ENCODE measurements around the gene CREB3. TPM values are rescaled to one million over a fixed set of nuclear protein-coding genes. Genes with fewer than 3 reads are reported as not detected.

Gene CREB3
- total and polyA plus RNA-seq, 2 of the 4 experiments (the other 2 are of a cell fraction): 60.7 to 106 TPM

DNA sequence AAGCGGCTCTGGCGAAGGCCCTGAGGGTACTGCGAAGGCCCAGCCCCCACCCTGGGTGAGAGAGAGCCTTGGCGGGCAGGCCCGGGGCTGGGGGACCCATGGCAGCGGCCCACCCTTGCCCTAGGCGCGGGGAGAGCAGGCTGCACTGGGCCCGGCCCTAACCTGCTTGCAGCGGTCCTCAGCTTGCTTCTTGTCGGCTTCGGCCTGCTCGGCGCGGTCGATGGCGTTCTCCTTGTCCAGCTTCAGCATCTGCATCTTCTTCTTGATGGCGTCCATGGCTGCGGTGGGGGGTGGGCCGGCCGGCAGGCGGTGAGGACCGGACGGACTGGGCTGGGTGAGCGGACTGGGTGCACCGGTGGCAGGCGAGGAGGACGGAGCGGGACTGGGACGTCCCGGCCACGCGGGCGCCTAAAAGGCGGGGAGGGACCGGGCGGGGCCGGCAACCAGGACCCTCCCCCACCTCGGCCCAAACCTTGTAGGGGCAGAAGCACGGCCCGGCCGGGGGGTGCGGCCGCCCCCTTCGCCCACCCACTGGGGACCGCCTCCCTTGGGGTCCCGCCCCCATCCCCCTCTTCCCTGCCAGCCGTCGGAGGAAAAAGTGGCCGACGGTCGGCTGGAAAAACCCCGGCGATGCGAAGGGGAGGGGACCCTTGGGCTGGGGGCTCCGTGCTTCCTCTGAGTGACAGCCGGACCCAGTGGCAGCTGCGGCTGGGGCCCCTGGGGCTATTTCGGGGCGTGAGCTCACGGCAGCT is 42.7 kb upstream of the CREB3 start, which contains the start of gene TPM2 (continued):
- TF ChIP-seq NFE2L2 (IDR thresholded peaks at IDR 0.05; ENCODE audit: low read depth, low read length) (no peak), BHLHE40 (IDR thresholded peaks at IDR 0.05; ENCODE audit: low read depth, low read length) (no peak)

DNA sequence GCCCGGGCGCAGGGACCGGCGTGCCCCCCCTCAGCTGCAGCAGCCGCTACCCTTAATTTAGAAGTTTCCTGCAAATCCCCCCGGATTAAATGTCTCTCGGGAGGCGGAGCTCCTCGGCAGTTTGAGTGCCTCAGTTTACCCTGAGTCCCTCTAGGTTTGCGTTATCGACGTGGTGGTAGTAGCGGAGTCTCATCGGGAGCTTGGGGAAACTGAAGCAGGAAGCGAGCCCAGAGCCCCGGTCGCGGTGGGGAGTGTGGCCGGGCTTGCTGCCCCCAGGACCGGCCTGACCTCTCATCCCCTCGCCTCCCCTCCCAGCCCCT is 42.2 kb upstream of the CREB3 start:
- no peaks in the 10 kb centered on the region for H3K9me3 ChIP-seq (ENCODE audit: control insufficient read depth, insufficient read depth, low read length)
- dilution Hi-C loops (cut with HindIII; ENCODE audit: low sequenced_read_pairs, unreplicated experiment): no loop called here
- peaks cover 45% of the 10 kb centered on the region for H4K20me1 ChIP-seq (ENCODE audit: insufficient read depth, low read length)
- peak overlapping the region; percentile 93 for H3K18ac ChIP-seq (ENCODE audit: low read depth, low read length)
- H3K36me3 ChIP-seq (ENCODE audit: control insufficient read depth, insufficient read depth, low read length): peaks cover 28% of the 10 kb centered on the region
- peak; percentile 63 for DNase-seq
- peaks cover 21% of the 10 kb centered on the region for H3K4me1 ChIP-seq (ENCODE audit: control insufficient read depth, insufficient read depth, low read length)
- H3K27me3 ChIP-seq (ENCODE audit: control insufficient read depth, insufficient read depth, low read length): no peaks in the 10 kb centered on the region
- WGBS, 2 experiments (ENCODE audit: extremely low coverage in 2 of 2, insufficient read length in 1 of 2): 0% methylated on average over 5 of the region's 21 CpGs; no CpG with 5 or more reads in 1 of the 2 experiments
- H3K14ac ChIP-seq (replicated peaks; ENCODE audit: low read depth, low read length): peak overlapping the region; percentile 97
- H2AK9ac ChIP-seq (replicated peaks; ENCODE audit: low read depth, low read length, poor library complexity): peak overlapping the region; percentile 98
- no peak for TF ChIP-seq RFX5 (IDR thresholded peaks at IDR 0.05; ENCODE audit: low read depth, low read length)
- no peak for TF ChIP-seq MAZ (IDR thresholded peaks at IDR 0.05; ENCODE audit: borderline replicate concordance, low read depth, low read length)
- TF ChIP-seq ELK1 (IDR thresholded peaks at IDR 0.05; ENCODE audit: borderline replicate concordance, low read depth, low read length): no peak
- no peak for TF ChIP-seq MAFK (IDR thresholded peaks at IDR 0.05; ENCODE audit: low read depth, low read length)
- TF ChIP-seq CHD1 (IDR thresholded peaks at IDR 0.05; ENCODE audit: low read depth, low read length): no peak
- no peak for TF ChIP-seq MXI1 (IDR thresholded peaks at IDR 0.05; ENCODE audit: borderline replicate concordance, low read depth, low read length)
- TF ChIP-seq POLR2A (IDR thresholded peaks at IDR 0.05; ENCODE audit: low read depth, low read length): no peak
- no peak for TF ChIP-seq BHLHE40 (IDR thresholded peaks at IDR 0.05; ENCODE audit: low read depth, low read length)
- no peak for TF ChIP-seq FOS (IDR thresholded peaks at IDR 0.05; ENCODE audit: low read depth, low read length)
- TF ChIP-seq SMC3 (IDR thresholded peaks at IDR 0.05; ENCODE audit: low read depth, low read length): no peak
- TF ChIP-seq, protein P1, sequence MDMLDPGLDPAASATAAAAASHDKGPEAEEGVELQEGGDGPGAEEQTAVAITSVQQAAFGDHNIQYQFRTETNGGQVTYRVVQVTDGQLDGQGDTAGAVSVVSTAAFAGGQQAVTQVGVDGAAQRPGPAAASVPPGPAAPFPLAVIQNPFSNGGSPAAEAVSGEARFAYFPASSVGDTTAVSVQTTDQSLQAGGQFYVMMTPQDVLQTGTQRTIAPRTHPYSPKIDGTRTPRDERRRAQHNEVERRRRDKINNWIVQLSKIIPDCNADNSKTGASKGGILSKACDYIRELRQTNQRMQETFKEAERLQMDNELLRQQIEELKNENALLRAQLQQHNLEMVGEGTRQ (IDR thresholded peaks at IDR 0.05; ENCODE audit: low read depth, low read length): no peak
- TF ChIP-seq NFE2L2 (IDR thresholded peaks at IDR 0.05; ENCODE audit: low read depth, low read length): no peak
- TF ChIP-seq CEBPB (IDR thresholded peaks at IDR 0.05; ENCODE audit: low read depth, low read length): no peak
- TF ChIP-seq RCOR1 (IDR thresholded peaks at IDR 0.05; ENCODE audit: insufficient replicate concordance, low read length): no peak
- H3K79me1 ChIP-seq (ENCODE audit: low read depth in 1 of 2, low read length in 2 of 2): peaks cover 0 to 55% of the 10 kb centered on the region in 2 experiments; a peak in 3 of 4 replicates
- ChIA-PET POLR2A (ENCODE audit: unreplicated experiment) (interaction anchor here (0.5 to 2.6 kb wide), 10 partner anchors 10 to 203 kb away, joined by 3 to 25 read pairs (median 4); partner anchors contain the start of genes CREB3 and TLN1), CTCF (interaction anchor here (0.7 to 1.2 kb wide), 2 partner anchors 29 to 37 kb away, joined by 3 to 4 read pairs; no protein-coding TSS in a partner anchor)
- H3K27ac ChIP-seq (ENCODE audit: insufficient read depth, low read length): peak overlapping the region; percentile 98
- peak overlapping the region; percentile 73 for H4K5ac ChIP-seq (ENCODE audit: low read depth, low read length)
- H2BK15ac ChIP-seq (ENCODE audit: low read depth, low read length): peak overlapping the region; percentile 95; the same call in 2 of the 3 replicates
- H3K9me1 ChIP-seq (ENCODE audit: insufficient read depth, low read length): peaks cover 14% of the 10 kb centered on the region
- peak overlapping the region; percentile 98 for H2BK5ac ChIP-seq (ENCODE audit: low read depth, low read length, poor library complexity, severe bottlenecking)
- H3K4me3 ChIP-seq (ENCODE audit: insufficient read depth, low read depth, low read length): peak overlapping the region; percentile 83
- H3K4ac ChIP-seq (ENCODE audit: low read depth, low read length): peak overlapping the region; percentile 99
- peak overlapping the region; percentile 97 for H3K56ac ChIP-seq (ENCODE audit: extremely low read depth, insufficient read depth, low read length)
- no TSS peak for BruUV-seq (replicated peaks)
- peak overlapping the region; percentile 84 for H2AFZ ChIP-seq (replicated peaks; ENCODE audit: low read length, poor library complexity)
- peak overlapping the region; percentile 95 for H3K9ac ChIP-seq (ENCODE audit: low read depth, low read length)
- no peak for ATAC-seq (ENCODE audit: low read depth)
- peak overlapping the region; percentile 94 for H2AK5ac ChIP-seq (ENCODE audit: low read depth, low read length)
- H3K4me2 ChIP-seq (ENCODE audit: low read depth, low read length): peak overlapping the region; percentile 83
- peak overlapping the region; percentile 99 for H4K91ac ChIP-seq (ENCODE audit: insufficient read depth, low read depth, low read length)
- in situ Hi-C loops (cut with MboI; ENCODE audit: low sequenced_read_pairs): no loop called here
- peak overlapping the region; percentile 86 for H2BK120ac ChIP-seq (ENCODE audit: low read depth, low read length)
- H4K8ac ChIP-seq (ENCODE audit: low read depth in 2 of 2, low read length in 2 of 2): peak overlapping the region; percentile 93 to 98
- H3K23ac ChIP-seq (ENCODE audit: low read depth, low read length): peak overlapping the region; percentile 93
- intact Hi-C loops (cut with micrococcal nuclease): loop anchor here (2.0 to 5.0 kb wide), 2 partner anchors 33 to 39 kb away; partner anchors contain the start of genes CCDC107 and RMRP
- H2BK20ac ChIP-seq (ENCODE audit: low read depth, low read length): peak overlapping the region; percentile 82

Data from IMR-90 (cell line).